Epidermal melanocyte (primary cell): ENCODE results near the gene LSG1.
A peak's percentile ranks its signal among the peaks of the same experiment; 100 is the strongest.
"Not testable (repeated sequence)": the region's sequence is repeated elsewhere in the genome, so short reads cannot be mapped to it uniquely, and the experiment has no call there.

ENCODE experiments used
- DNase-seq: peaks from one replicate; pipeline ENCODE4 v3.0.0; 2011; ENCODE audit warnings: low spot score; ENCODE audit not compliant: insufficient read length

Gene LSG1

DNA sequence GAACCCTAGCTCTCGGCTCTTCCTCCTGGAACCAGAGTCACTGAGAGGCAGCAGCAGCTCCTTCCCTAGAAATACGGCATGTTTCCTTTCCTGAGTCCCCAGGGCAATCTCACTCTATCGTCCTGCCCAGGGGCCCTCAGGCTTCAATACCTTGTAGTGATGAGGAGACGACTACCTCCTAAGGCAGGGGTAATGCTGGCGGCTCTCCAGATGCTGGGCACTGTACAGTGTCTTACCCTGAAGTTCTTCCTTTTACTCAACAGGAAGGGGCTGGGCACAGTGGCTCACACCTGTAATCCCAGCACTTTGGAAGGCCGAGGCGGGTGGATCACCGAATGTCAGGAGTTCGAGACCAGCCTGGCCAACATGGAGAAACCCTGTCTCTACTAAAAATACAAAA lies 52.2 kb downstream of the LSG1 start:
- DNase-seq: no peak

DNA sequence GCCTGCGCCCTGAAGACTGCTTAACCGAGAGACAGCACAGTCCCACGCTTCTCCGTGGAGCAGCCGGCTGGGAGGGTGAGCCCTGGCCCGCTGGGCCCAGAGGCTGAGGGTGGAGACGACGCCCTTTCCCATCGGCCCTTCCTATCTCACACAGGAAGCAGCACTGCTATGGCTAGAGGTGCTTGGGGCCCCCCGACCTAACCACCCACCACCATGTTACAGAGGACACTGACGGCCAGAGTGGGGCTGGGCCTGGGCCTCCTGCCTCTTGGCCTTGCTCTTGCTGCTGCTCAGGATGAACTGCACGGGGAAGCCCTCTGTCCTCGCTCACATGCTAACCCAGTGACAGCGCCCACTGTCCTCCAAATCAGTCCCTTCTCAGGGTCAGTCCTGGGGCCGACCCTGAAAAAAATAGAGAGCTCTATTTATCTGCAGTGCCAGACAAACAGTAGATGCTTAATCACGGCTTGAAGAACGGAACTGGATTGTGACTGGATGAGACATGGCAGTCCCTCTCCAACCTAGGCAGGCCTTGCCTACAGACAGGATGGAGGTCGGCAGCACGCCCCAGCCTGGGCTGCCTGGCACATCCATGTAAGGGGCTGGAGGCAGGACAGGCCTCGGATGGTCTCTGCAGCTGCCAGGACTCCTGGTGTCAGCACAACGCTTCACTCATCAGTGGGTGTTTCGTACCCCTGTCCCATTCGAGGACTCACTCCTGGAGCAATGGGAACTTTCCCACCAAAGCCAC lies 53.0 kb downstream of the LSG1 start:
- DNase-seq: no peak

DNA sequence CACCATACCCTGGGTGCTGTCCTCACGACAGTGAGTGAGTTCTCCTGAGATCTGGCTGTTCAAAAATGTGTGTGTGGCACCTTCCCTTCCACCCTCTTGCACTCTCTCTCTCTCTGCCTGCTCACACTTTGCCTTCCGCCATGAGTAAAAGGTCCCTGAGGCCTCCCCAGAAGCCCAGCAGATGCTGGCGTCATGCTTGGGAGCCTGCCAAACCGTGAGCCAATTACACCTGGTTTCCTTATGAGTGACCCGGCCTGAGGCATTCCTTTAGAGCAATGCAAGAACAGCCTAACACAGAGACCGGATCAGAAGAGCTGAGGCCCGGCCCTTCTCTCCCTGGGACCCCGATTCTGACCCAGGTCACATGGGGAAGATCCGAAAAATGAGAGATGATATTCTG lies 54.2 kb downstream of the LSG1 start:
- DNase-seq: no peak

DNA sequence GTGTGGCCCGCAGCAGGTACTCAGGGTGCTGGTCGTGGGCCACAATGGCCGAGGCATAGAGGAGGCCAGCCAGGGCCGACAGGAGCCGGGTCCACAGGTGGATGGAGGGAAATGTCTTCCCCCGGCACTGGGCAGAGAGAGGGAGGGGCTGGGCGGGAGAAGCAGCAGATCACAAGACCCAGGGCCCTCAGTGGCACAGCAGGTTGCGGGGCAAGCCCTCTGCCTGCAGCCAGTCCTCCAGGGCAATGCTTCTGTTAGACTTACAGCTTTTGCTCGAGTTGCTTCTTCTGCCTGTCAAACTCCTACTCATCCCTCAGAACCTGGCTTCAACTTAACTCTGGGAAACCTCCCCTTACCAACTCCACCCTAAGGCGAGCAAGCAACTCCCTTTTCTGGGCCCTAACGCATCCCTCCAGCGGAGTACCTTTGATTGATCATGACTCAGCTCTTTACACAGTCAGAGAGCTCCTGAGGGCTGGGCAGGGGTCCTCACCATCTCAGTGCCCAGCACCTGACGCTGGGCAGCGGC lies 54.8 kb downstream of the LSG1 start:
- no peak for DNase-seq

DNA sequence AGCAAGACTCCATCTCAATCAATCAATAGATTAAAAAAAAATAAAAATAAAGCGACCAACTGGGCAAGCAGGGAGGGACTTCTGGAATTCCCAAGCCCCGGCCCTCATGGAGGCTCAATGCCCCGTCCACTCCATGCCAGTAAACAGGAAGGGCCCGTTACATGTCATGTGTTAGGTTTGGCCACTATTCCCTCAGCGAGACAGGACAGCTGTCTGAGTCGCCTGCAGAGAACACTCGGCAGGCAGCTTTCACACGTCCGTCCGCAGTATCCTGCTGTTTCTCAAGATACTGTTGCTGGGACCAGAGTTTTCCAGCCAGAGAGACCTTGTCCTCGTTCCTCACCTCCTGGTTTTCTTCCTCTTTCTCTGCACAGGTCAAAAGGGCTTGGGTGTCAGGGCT lies 56.8 kb downstream of the LSG1 start:
- no peak for DNase-seq

DNA sequence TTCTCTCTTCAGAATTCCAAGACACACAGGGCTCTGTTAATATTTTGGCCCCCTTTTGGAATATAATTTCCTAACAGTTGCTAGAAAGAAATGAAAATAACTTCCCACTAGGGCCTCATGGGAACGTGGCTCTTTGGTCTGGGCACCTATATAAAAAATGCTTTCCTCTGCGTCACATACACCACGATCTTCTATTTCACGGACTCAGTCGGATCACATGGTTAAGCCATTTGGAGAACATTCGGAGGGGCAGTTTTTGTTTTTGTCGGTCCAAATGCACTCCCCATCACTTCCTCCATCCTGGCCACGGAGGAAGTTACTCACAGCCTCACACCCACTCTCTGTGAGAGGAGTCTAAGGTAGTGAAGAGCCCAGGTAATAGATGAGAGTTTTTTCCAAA lies 59.8 kb downstream of the LSG1 start:
- DNase-seq: no peak

DNA sequence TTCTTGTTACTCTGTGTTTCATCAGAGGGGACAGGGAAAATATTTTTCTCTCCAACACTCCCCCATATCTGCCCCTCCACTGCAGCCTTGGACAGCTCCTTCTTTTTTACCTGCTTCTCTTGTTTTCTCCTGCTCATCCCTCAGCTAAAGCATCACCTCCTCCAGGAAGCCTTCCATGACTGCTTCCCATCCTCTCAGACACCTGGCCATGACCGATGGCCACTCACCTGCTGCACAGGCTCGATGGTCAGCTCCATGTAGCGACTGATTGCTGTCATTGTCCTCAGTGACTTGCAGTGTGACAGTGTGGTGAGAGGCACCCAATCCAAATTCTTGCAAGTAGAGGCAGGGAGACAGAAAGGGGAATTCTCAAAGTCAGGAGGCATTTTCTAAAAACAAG lies 61.3 kb downstream of the LSG1 start:
- no peak for DNase-seq

DNA sequence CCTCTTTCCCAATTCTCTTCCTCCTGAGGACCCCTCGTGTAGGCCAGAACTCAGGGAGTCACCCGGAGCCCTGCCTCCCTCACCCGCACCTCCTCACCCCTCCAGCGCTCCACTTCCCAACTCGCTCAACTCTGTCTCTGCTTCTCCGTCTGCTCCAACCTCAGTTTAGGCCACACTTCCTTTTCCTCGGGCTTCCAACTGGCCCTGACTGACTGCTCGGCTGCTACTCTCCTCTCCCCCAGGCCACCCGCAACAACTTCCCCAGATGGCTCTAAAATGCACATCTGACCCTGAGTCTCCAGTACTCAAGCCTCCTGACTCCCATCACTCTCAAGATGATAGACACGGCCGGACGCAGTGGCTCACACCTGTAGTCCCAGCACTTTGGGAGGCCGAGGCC lies 62.4 kb downstream of the LSG1 start:
- no peak for DNase-seq

DNA sequence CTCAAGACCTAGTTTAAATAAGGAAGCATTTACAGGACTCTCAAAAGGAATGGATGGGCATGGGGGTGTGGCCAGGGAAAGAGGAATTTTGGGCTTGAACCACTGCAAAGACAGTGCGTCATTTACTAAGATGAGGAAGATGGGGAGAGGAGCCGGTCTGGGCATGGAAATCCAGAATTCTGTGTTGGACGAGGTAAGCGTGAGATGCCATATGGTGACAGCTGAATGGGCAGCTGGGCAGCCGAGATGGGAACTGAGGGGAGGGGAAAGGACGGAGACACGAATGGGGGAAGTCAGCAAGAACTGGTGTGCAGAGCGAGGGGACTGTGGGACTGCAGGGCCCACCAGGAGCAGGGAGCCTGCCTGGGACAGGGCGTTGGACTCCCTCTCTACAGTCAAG lies 63.0 kb downstream of the LSG1 start:
- DNase-seq: no peak

DNA sequence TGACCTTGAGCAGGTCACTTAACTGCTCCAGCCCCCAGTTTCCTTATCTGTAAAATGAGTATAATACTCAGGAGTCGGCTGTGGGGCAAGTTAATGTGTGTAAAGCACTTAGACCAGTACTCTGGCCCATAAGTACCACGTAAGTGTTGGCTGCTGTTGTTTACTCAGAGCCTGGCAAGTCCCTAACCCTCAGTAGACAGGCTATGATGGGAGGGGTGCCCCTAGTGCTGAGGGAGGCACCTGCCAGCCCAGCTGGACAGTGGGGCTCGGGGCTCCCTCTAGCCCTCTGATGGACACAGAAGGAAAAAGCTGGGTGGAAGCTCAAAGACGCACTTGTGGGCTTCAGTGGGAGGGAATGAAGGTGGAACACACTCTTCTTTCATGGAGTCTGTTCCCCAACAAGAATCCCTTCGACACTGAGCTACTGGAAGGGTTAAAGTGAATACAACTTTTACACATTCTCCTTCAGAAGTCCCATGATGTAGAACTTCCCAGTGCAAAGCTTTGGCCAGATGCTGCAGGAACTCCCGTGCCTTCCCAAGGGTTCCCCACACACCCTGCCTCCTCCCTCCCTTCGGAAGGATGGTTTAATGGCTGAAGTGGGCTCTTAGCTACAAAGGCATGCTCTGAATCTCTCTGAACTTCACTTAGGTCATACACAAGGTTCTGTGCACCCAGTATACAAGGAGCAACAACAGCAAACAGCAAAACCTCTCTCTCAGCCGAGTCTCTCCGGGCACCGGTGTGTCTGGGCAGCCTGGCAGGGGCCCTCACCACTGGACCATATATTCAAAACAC lies 64.2 kb downstream of the LSG1 start:
- DNase-seq: no peak

DNA sequence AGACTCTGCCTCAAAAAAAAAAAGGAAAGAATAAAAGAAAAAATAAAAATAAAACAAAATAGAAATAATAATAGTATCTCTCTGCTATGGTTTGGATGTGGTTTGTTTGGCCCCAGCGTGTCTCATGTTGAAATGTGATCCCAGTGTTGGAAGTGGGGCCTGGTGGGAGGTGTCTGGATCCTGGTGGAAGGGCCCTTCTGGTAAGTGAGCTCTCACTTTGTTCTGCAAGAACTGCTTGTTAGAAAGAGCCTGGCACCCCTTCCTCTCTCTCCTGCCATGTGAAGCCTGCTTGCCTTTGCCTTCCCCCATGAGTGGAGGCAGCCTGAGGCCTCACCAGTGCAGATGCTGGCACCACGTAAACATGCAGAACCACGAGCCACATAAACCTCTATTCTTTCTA lies 65.0 kb downstream of the LSG1 start:
- DNase-seq: no peak

DNA sequence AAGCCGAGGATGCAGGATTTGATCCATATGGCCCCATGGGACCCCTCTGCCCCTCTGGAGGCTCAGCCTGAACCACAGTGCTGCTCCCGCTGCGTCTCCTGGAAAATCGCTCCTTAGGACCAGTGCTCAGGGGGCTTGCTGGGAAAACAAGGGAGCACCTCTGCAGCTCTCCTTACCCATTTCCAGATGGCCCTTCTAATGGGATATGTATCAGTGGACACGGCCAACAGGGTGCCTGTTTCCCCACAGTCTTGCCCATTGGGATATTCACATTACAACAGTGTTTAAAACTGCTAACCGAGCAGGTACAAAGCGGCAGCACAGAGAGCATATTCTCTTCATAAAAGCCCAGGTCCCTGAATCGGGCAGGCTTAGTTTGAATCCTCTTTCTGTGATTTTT lies 65.8 kb downstream of the LSG1 start:
- no peak for DNase-seq

DNA sequence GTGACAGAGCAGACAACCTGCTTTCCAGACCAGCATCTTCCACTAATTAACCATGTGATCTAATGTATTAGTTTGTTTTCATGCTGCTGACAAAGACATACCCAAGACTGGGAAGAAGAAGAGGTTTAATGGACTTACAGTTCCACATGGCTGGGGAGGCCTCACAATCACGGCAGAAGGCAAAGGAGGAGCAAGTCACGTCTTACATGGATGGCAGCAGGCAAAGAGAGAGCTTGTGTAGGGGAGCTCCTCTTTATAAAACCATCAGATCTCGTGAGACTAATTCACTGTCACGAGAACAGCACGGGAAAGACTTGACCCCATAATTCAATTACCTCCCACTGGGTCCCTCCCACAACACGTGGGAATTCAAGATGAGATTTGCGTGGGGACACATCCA lies 66.7 kb downstream of the LSG1 start:
- not testable (repeated sequence) for DNase-seq

DNA sequence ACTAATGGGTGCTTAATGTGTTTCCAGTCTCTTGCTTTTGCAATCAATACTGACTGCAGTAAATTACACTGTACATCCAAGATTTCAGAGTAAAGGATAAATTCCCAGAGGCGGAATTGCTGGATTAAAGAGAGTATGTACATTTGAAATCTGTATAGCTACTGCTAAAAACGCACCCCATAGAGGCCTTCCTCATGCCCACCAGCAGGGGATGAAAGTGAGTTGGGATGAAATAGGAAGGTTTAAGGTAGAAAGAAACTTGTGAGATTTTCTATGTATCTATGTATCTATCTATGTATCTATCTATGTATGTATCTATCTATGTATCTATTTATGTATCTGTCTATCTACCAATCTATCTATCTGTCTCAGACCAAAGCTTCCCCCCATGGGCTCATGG lies 67.2 kb downstream of the LSG1 start:
- DNase-seq: no peak

DNA sequence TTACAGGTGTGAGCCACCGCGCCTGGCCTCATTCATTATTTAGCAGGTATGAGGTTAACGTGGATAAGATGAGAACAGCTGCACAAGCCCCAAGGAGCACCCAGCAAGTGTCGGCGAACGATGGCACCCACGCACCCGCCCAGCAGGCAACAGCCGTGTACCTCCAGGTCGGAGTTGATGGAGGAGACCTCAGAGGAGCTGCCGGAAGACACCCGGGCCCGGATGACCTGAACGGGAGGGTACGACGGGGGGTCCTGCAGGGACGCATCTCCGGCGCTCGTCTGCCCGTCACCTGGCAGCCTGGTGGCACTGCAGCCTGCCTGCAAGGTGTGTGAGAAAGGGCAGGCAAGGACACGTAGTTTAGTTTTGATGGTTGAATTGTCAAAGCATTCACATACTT lies 67.9 kb downstream of the LSG1 start:
- DNase-seq: no peak

DNA sequence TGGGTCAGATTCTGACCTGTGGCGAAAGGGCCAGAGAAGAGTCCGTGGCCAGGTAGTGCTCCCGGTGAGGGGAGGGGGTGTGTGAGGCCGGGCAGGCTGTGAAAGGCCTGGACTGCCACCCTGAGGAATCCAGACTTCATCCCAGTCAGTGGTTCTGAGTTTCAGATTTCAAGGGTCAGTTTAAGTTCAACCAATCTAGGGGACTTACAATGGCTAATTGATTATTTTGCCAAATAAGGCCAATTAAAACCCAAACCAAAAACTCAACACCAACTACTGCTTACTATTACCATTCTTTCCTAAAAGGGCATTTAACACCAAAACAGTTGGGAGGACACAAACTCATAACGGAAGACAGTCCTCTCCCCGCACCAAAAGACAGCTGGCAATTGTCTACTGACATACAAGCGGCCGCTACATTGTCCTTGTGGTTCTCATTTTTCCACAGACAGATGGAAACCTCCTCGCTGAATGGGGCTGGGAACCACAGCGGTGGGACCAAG lies 69.3 kb downstream of the LSG1 start:
- DNase-seq: no peak

DNA sequence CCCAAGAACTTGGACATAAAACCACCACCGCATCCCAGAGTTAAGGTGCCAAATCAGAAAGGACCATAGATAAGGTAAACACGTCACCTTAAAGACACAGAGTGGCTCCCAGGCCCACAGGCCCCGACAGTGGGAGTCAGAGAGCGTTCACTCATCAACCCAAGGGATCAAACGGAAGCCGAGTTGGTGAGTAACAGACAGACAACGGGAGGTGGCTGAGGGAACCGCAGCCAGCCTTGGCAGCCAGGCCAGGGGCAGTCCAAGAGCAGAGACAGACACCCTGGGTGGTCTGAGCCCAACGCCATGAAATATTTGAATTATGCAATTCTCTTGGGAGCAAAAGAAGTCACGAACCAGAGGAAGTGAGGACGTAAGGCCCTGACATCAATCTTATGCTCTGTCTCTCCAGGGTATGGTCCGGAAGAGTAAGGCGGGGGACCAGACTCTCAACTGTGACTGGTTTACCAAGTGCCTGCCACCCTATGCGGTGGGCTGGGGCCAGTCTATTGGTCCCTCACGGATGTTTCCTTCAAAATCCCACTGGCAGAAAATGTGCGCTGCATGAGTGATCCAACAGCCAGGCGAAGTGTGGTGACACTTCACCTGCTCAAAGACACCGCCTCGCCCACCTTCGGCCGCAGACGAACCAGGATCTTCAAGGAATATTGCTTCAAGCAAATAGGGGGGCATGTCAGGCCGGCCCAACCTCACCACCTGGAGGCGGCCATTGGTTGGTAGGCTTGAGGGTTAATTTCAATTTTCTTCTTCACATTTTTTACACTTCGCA lies 73.0 kb downstream of the LSG1 start:
- no peak for DNase-seq

DNA sequence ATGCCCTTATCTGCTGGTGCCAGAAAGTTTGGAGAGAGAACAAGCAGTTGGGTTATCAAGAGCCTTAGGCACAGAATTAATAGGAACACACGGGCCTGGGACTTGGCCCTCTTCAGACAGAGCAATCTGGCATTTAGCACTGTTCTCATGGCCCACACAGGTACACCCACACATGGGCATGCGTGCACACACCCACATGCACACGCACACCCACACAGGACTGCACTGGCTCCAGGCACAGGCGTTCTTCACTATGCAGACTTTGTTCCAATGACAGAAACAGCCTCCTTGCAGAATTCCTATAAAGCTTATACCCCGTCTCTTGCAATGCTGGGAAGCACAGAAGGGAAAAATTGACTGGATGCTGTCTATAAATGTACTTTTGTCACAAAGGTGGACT lies 75.1 kb downstream of the LSG1 start:
- no peak for DNase-seq

DNA sequence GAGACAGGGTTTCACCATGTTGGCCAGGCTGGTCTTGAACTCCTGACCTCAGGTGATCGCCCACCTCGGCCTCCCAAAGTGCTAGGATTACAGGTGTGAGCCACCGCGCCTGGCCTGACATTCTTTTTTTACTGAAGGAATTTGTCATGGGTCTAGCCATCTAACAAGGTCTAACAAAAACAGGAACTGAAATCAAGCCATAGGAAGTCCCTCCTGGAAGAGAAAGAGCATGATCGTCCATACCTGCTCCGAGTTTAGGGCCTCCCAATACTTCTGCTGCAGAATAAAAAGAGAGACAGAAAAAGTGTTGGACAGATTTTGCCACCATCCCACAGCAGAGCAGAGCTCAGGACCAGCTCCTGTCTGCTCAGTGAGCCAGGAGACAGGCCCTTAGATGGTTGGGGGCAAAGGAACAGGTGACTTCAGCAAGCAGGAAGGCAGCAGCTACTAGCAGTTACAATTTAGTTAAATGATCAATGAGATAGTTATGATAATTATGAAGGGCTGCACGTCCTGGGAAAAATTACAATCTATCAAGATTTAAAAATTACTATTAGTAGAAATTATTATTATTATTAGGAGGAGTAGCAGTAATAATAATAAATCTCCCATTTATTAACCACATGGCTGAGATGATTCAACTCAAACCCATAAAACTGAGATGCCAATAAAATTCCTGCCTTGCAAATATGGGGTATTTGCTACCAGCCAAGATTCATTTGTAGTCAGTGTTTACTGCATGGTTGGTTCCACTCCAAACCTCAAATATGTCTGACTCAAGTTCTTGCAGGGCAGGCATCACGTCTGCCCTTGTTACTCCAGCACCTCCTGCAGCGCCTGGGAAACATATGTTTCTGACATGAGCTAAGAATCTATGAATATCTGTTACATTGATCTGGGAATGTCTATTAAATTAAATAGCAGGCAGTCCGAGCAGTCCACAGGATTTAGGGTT lies 78.9 kb downstream of the LSG1 start:
- DNase-seq: peak; percentile 95
